ENCODE results near the gene MAPRE2.

MAPRE2 gene
- 73.2 to 74.4 reads per million in 2 donors for total RNA-seq

DNA sequence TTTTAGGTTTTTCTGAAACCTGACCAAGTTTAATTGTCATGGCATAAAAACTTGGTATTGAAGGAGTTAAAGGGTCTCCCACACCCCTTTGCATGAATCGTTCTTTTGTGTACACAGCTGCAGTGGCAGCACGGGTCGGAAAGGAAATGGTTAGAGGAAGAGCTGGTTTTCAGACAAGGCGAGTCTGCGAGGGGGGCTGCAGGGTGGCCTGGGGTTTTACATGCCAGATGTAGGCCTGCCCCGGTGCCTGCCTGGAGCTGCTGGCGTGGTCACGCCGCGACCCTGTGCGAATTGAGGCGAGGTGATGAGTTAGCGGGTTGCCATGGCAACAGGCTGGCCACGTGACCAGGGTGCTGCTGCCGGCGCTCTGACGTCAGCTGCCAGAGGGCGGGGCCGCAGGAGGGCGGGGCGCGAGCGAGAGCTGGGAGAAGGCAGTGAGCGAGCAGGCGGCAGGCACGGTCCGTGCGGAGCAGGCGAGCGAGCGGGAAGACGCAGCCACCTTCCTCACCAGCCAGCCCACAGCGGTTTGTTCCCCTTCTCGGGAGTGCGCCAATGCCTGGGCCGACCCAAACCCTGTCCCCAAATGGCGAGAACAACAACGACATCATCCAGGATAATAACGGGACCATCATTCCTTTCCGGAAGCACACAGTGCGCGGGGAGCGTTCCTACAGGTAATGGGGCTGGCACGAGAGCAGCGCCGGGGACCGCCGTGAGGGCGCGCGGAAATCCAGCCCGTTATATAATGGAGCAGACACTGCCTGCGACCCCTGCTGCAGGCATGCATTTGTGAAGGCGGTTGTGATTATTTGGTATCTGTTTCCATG lies at the start of gene MAPRE2:
Gene MAPRE2 (plus strand): TSS at position 426 of the 827 bp plus-strand sequence. CDS start 127 bp downstream, at position 553.
- DNase-seq: peak; percentile 99

DNA sequence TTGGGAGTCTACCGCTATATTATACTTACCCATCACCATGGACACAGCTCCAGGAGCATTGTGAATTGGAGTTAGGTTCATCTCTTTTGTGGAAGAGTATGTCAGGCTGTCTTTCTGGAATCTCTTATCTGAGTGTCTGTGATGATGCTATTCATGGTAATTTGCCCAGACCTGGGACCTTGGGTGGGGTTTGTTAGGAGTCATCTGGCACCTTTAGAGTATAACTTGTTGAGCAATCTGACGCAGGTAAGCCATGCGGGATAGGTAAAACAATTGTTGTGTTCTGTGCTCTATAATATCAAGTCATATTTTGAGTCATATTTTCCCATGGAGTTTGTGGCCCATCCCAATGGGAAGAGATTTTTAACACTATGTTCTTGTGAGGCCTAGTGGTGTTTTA lies 49.7 kb upstream of the MAPRE2 start:
- DNase-seq: no peak

DNA sequence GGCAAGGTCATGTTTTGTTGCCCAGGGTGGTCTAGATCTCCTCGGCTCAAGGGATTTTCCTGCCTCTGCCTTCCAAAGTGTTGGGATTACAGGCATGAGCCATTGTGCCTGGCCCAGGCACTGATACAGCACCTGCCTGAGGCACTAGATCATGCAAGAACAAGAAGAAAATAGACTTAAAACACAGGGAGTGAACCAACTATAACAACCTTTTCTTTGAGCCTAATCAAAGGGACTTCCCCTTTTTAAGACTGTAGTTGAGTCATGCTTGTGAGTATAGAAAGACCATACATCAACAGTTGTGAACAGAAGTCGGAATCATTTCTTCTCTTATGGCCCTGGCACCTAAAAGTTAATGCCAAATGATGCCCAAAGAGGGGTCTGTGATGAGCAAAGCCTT lies 47.9 kb upstream of the MAPRE2 start:
- DNase-seq: no peak

DNA sequence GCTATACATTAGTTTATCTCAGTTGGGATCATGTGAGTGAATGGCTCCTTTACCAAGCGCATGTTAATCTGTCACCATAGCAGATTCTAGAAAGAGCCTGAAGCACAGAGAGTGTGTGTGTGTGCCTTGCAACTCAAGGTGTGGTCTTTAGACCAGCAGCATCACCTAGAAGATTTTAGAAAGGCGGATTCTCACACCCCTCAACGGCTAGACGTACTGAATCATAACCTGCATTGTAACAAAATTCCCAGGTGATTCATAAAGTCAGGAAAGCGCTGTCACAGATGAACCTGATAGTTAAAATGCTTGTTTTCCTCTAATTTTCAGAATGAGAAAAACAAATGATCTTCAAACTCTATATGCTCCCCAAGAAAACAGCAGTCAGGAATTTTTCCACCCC lies 45.5 kb upstream of the MAPRE2 start:
- no peak for DNase-seq

DNA sequence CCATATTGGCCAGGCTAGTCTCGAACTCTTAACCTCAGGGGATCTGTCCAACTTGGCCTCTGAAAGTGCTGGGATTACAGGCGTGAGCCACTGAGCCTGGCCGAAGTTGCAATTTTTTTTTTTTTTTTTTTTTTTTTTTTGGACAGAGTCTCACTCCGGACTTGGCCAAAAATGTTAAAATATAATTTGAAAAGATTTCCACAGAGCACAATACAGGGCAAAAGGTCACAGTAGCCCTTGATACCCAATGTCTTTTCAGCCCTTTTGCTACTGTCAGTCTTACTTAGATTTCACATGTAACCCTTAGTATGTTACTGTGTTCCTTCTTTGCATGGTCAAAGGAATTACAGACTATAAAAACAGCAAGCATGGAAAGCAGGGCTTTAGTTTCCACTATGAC lies 42.6 kb upstream of the MAPRE2 start:
- DNase-seq: no peak

DNA sequence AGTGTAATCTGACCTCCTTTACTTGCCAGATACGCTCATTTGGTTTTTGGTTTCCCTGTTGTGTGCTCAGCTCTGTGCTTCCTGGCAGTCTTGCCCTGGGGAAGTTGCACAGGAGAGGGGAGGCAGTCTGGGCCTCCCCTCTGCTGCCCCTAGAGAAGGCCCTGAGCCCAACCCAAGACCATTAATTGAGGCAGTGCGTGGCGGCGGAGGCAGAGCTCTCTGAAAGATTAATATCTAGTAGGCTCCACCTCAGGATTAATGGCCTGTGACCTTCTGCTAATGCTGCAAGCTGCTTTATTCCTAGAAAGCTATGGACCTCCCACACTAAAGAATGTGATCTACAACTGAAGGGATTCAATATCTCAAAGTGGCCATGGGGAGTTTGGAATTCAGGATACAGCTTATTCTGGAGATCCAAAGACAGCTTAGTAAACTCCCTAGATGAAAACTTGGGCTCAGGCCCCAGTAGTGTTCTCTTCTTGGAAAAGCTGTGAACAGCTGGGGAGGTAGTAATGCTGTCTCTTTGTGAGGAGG lies 41.4 kb upstream of the MAPRE2 start:
- no peak for DNase-seq

DNA sequence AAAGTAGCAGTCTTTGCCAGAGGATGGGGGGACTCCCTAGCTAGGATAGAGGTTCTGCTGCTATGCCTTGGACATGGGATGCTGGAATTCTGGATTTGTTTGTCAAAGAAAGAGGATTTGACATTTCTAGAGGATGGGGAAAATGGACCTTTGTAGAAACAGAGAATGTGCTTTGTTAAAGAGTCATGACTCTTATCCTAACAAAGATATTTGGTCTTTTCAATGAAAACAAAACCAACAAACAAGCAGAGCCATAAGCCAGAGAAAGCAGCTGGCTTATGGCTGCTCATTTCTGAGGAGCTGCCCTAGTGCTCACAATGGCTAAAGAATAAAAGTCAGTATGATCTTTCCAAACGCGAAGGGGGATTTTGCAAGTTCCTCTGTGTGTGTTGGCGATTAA lies 40.8 kb upstream of the MAPRE2 start:
- DNase-seq: no peak

DNA sequence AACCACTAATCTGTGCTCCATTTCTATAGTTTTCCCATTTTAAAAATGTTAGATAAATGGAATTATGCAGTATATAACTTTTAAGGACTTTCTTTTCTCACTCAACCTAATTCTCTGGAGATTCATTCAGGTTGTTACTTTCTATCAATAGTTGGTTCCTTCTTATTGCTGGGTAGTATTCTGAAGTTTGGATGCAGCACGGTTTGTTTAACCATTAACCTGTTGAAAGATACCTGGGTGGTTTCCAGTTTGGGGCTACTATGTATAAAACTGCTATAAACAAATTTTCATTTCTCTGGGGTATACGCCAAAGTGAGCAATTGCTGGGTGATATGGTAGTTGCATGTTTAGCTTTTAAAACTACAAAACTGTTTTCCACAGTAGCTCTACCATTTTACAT lies 39.1 kb upstream of the MAPRE2 start:
- DNase-seq: no peak

DNA sequence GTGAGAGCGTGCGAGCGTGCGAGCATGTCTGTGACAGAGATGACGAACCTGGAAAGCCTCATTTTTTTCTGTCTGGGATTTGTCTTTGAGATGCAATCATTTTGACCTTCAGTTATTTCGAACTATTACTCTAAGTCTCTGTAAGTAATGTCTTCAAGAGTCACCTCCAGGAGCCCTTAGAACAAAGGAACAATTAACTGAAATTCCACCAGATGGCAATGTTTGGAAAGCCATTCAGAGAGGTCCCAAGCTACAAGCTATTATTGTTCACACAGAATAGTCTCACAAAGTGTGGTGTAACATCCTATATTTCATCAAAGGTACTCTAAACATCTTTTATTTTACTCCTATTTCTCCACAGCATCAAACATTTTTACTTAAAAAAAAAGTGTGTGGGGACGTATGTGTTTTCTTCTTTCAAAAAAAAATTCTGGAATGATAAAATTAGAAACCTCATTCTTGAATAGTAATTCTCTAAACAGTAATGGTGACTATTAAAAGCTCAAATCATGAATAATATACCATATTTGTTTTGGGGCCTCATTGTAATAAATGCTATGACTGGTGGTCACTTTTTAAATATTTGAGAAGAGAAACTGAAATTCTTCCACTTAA lies 35.1 kb upstream of the MAPRE2 start:
- DNase-seq: no peak

DNA sequence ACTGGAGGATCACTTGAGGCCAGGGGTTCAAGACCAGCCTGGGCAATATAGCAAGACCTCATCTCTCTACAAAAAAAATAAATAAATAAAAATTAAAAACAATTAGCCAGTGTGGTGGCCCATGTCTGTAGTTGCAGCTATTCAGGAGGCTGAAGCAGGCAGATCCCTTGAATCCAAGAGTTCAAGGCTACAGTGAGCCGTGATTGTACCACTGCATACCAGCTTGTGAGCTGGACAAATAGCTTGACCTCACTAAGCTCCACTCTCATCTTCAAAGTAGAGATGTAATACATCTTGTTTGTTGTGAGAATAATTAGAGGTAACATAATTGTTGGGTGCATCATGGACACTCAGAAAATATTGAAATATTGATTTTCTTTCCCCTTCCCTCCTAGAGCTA lies 31.1 kb upstream of the MAPRE2 start:
- no peak for DNase-seq

DNA sequence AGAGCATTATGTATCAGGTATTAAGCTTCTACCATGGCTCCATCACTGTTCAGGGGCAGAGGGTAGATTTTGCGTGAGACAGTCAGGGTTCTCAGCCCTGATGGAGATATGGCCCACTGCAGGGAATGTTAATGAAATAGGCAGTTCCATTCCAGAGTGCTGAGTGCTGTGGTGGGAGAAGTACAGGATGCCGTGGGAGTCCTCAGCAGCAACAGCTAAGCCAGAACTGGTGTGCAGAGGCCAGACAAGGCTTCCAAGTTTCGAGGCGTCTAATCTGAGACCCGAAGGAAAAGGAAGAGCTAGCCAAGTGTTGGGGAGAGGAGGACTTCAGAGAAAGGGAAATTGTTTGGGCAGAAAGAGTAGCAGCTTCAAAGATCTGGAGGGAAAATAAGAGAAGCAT lies 30.2 kb upstream of the MAPRE2 start:
- no peak for DNase-seq

DNA sequence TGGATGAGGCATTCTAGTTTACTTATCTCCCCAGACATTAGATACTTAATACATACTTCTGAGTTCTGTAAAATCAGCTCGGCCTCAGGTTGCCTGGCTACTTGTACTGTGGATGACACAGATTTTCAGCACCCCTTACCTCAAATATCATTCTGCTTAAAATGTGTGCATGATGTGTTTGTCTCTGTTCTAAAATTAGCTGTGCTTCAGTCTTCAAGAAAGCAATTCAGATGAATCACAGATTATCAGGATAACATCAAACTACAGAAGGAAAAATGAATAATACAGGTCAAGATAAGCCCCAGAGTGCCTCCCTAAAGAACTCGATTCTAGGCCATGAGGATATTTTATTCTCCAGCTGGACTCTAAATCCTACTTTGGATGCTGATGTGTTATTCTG lies 21.3 kb upstream of the MAPRE2 start:
- DNase-seq: no peak

DNA sequence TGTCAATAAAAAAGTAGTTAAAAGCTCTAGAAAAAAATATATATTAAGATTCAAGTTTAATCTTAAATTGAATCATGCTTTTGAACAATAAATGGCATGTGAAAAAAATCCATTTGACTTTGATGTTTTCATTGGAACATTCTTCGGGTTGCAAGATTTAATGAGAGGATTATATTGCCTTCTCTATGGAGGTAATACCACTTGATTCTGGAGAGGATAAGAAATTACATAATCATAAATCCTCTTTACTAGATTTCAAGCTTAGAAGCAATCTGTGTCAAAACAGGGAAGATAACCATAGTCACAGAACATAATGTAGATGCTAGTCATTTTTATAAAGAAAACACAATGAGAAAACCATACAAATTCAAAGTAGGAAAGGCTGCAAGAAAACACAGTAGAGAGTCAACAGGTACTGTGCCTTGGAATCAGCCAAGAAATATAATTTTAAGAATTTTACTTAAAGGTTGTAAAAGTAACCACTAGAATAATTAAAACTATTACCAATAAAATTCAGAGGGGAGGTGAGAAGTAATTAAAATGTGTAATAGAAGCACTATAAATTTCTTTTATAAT lies 18.7 kb upstream of the MAPRE2 start:
- no peak for DNase-seq

DNA sequence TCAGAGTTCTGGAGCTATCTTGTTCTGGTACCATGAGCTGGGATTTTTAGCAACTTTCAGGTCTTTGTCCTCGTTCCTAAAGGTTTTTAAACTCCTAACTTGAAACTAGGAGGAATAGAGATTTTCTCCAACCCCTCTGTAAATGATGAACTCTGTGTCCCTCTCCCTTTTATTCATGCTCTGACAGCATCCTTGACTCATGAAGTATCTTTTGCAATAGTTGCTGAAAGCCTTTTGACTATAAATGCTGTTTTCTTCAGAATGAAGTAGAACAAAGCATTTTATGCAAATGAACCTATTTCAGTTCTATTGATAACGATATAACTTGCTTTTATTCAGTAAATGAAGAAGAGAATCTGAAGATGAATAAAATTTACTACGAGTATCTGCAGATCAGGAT lies 17.0 kb upstream of the MAPRE2 start:
- DNase-seq: no peak

DNA sequence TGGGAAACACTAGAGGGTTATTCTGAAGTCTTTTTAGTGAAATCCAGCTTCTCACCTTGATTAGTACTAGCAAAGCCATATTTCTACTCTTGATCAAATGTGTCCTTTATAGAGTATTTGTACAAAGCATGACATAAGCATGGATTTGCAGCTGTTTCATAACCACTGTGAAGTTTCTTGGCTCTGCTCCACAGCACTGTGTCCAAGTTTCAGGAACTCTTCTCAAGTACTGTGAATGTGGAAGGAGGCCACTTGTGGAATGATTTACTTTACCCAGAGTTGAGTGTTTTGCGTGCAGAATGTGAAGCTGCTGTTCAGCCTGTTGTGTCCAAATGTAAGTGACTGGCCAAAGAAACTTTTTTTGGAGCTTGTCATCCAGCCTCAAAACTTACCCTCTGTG lies 16.2 kb upstream of the MAPRE2 start:
- no peak for DNase-seq

DNA sequence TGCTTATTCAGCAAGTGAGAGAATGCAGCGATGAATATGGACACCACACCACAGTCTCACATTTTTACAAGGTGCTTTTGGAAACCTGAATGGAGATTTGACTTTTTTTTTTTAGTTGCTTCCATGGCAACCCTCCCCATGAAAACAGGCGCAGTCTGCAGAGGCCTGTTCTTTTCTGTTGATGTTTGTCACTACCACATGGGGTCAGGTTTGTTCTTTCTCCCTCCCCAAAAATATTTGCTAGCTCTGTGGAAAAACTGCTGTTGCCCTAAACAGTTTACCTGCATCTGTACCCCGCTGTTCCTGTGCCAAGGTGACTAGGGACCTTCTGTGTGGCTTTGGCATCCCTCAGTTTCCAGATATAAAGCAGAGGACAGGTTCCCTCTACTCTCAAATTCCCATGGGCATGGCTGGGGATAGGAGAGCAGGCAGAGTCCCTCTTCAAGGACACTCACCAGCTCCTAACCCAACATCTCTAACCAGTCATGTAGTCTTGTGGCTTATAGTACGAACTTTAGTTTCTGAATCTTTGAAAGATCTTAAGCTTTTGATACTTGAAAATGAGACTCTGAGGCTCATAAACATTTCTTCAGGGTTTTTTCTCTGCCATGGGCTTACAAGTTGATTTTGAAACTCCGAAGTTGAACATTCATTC lies 14.7 kb upstream of the MAPRE2 start:
- DNase-seq: no peak

DNA sequence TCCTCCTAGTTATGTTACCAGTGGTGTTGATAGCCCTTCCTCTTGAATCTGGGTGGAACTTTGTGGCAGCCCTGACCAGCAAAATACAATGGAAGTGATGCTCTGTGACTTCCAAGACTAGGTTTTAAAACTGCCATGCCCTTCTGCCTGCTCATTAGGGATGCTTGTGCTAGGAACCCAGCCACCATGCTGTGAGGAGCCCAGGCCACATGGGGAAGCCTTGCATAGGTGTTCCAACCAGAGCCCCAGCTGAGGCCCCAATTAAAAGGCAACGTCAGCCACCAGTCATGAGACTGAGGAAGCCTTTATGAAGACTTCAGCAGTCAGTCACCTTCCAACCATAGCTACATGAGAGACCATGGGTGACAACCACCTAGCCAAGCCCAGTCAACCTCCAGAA lies 14.0 kb upstream of the MAPRE2 start:
- DNase-seq: no peak

DNA sequence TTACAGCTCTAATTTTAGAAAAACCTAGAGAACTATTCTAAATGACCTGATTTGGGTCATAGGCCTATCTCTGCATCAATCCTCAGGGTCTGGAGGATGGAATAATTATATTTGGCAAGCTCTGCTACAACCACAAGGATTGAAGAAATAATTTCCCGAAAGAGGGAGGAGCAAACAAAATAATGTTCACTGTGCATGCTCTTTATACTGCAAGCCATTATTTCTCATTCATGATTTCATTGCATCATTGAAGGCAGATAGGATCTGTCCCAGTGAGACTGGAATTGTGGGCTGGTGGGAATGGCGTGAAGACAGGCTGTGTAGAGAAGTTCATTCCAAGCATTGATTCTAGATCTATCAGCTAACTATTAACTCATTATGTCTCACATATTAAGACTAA lies 12.7 kb upstream of the MAPRE2 start:
- DNase-seq: no peak

DNA sequence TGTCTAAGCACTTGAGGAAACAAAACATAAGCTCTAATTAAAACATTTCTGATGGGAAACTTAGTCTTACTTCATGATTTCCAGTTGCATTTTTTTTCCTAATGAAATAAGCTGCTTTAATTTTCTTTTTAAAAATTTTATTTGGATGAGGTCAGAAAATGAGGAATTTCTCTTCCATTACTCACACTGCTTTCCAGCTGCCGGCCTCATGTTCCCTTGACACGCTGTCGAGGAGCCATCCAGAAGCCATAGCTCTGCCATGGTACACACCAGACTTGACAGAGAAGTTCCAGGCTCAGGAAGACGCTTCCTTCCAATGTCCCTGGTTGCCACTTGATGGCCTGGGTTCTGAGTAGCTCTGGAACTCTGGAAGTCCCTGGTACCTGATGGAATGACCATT lies 12.1 kb upstream of the MAPRE2 start:
- no peak for DNase-seq

DNA sequence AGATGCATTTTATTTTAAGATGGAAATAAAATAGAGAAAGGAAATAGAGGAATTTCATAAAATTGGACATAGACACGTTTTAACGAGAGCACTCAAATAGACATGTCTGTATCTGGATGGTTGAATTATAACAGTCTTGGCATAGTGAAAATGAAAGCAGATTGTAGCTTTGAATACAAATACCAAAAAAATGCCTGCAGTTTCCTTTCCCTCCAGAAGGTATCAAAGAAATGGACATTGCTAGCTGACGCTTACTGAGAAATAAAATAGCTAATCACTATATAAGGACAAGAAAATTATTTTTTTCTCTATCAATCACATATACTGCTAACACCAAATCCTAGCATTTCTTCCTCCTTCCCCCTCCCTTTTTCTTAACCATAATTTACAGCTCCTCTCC lies 11.4 kb upstream of the MAPRE2 start:
- DNase-seq: no peak

DNA sequence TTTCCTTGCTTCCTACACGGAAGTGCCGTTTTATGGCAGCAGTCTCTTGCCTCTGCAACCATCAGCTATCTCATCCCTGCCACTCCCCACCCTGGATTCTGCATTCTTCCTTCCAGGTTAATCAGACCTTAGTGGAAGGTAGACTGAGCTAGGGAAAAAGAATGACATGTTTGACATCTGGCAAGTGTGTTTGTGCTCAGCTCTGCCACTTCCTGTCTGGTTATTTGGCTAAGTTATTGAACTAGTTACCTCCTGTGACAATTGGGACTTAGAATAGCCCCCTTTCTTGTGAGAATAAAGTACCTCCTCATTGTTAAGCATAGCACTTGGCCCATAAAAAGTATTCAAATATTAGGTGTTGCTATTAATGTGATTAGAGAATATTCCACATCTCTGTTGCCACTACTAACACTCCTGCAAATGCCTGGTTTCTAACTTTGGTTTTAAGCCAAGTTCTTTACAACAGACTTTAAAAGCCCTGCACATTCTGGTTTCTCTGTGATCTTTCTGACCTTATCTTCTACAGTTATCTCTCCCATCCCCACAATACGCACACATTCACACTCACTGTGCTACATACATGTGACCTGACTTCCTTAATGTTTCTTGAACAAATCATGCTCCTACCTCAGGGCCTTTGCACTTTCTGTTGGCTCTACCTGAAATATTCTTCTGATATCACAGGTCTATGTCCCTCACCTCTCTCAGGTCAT lies 10.8 kb upstream of the MAPRE2 start:
- no peak for DNase-seq

DNA sequence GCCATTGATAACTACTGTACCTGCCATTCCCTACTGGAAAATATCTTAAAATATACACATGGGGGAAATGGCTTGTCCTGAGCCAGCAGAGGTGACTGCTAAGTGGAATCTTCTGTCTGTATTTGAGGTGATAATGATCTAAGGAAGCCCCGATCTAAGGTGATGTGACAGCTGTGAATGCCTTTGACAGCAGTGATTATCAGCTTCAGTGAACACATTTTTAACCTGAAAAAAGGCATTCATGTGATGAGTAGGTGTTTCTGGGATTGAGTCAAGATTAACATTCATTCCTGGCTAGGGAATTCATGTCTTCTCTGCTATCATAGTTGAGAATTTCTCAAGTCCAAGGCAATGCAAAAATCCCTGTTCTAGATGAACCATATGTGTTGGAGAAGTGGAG lies 9.1 kb upstream of the MAPRE2 start:
- no peak for DNase-seq

DNA sequence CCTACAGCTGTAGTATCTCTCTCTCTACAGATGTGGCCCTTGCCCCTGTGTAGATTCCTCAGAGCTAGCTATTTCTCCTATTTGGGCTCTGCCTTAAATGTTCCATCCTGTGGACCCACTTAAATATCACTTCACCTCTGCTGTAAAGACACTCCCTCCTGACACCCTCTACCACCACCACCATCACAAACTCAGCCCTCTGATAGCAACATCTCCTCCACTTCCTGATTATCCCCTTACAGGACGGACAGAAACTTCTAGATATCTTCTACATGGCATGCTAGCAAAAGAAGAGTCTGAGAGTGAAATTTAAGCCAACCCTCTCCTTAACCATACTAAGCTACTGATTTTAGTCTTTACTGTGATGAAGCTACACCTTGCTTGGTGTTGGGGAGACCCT lies 3.2 kb upstream of the MAPRE2 start:
- DNase-seq: no peak

All from activated gamma-delta T cell (primary cell).